ENCODE data around the gene SLC25A26.

The SLC25A26 gene

GRCh38 chr3:66378256-66378655 lies 157.5 kb downstream of the SLC25A26 start:
- no peak for DNase-seq

GRCh38 chr3:66379565-66379964 lies 158.8 kb downstream of the SLC25A26 start:
- DNase-seq = no peak

- no peak for DNase-seq
These were observed 159.6 kb downstream of the SLC25A26 start for GRCh38 chr3:66380200-66380932.

- DNase-seq = no peak
These were observed 160.8 kb downstream of the SLC25A26 start for GRCh38 chr3:66381626-66382025.

- no peak for DNase-seq
These were observed 161.3 kb downstream of the SLC25A26 start for GRCh38 chr3:66382142-66382541.

- no peak for DNase-seq
These were observed 162.2 kb downstream of the SLC25A26 start for GRCh38 chr3:66383023-66383422.

GRCh38 chr3:66383998-66384745 lies 163.4 kb downstream of the SLC25A26 start:
- DNase-seq = no peak

GRCh38 chr3:66385066-66385465 lies 164.3 kb downstream of the SLC25A26 start:
- DNase-seq = no peak

GRCh38 chr3:66386011-66386924 lies 165.5 kb downstream of the SLC25A26 start:
- no peak for DNase-seq

GRCh38 chr3:66386925-66387650 lies 166.3 kb downstream of the SLC25A26 start:
- peak; percentile 27 to 41 for DNase-seq

GRCh38 chr3:66390013-66390412 lies 169.2 kb downstream of the SLC25A26 start:
- no peak for DNase-seq

- DNase-seq = no peak
These were observed 171.7 kb downstream of the SLC25A26 start for GRCh38 chr3:66392512-66392911.

- DNase-seq = no peak
These were observed 172.1 kb downstream of the SLC25A26 start for GRCh38 chr3:66392966-66393332.

GRCh38 chr3:66393333-66394005 lies 172.7 kb downstream of the SLC25A26 start:
- DNase-seq = no peak

GRCh38 chr3:66394019-66394752 lies 173.4 kb downstream of the SLC25A26 start:
- DNase-seq = no peak

- DNase-seq = no peak
These were observed 174.0 kb downstream of the SLC25A26 start for GRCh38 chr3:66394753-66395249.

GRCh38 chr3:66395635-66396034 lies 174.8 kb downstream of the SLC25A26 start:
- DNase-seq = no peak

GRCh38 chr3:66396161-66396760 lies 175.5 kb downstream of the SLC25A26 start:
- no peak for DNase-seq

- no peak for DNase-seq
These were observed 176.1 kb downstream of the SLC25A26 start for GRCh38 chr3:66396888-66397287.

GRCh38 chr3:66397745-66398144 lies 176.9 kb downstream of the SLC25A26 start:
- no peak for DNase-seq
